LNCAP (cell line): ENCODE data around the gene TMCC3.

ENCODE experiments used
- TF ChIP-seq, protein P1 (sequence below): fragments of 450-650 bp; IDR thresholded peaks from 2 replicates; pipeline ENCODE4 v1.5.1; 2017; ENCODE audit warnings: mild to moderate bottlenecking

Gene TMCC3

DNA sequence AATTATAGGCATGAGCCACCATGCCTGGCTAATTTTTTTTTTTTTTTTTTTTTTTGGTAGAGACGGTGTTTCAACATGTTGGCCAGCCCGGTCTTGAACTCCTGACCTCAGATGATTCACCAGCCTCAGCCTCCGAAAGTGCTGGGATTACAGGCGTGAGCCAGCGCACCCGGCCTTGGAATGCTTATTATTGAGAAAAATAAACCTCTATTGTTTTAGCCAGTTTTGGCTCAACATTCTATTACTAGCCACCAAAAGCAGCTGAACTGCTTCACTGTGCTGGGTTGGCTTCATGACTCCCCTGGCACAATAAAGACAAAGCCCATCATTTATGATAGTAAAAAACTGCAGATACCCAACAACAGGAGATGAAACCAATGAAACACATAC lies 97.2 kb downstream of the TMCC3 start:
- TF ChIP-seq, protein P1, sequence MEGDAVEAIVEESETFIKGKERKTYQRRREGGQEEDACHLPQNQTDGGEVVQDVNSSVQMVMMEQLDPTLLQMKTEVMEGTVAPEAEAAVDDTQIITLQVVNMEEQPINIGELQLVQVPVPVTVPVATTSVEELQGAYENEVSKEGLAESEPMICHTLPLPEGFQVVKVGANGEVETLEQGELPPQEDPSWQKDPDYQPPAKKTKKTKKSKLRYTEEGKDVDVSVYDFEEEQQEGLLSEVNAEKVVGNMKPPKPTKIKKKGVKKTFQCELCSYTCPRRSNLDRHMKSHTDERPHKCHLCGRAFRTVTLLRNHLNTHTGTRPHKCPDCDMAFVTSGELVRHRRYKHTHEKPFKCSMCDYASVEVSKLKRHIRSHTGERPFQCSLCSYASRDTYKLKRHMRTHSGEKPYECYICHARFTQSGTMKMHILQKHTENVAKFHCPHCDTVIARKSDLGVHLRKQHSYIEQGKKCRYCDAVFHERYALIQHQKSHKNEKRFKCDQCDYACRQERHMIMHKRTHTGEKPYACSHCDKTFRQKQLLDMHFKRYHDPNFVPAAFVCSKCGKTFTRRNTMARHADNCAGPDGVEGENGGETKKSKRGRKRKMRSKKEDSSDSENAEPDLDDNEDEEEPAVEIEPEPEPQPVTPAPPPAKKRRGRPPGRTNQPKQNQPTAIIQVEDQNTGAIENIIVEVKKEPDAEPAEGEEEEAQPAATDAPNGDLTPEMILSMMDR: no peak

GRCh38 chr12:94551810-94552209 lies 98.5 kb downstream of the TMCC3 start:
- TF ChIP-seq, protein P1: no peak

DNA sequence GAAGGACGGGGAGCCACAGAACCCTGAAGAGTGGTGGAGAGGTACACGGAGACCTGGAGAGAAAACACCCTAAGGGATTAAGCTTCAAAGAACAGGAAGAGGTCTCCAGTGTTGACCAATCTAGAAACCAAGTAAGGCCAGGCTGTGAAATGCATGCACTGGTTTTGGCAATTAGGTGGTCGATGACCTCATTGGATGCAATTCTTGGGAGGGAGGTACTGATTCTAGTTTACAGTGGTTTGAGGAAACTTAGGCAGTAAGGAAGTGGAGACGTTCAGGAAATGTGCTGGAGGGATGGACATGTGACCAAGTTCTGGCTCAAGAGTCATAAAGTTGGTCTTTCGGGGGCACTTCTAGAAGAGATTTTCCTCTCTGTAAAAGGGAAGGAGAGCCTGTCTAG lies 99.4 kb downstream of the TMCC3 start:
- TF ChIP-seq, protein P1: no peak

GRCh38 chr12:94545935-94546771 lies 104.2 kb downstream of the TMCC3 start:
- TF ChIP-seq, protein P1: peak; percentile 80

DNA sequence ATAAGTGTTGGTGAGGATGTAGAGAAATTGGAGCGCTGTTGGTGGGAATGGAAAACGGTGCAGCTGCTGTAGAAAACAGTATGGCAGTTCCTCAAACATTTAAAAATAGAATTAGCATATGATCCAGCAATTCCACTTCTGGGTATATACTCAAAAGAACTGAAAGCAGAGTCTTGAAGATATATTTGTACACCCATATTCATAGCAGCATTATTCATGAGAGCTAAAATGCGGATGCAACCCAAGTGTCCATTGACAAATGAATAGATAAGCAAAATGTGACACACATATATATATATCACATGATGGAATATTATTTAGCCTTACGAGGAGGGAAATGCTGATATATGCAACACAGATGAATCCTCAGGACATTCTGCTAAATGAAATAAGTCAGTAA lies 106.0 kb downstream of the TMCC3 start:
- TF ChIP-seq, protein P1: no peak

DNA sequence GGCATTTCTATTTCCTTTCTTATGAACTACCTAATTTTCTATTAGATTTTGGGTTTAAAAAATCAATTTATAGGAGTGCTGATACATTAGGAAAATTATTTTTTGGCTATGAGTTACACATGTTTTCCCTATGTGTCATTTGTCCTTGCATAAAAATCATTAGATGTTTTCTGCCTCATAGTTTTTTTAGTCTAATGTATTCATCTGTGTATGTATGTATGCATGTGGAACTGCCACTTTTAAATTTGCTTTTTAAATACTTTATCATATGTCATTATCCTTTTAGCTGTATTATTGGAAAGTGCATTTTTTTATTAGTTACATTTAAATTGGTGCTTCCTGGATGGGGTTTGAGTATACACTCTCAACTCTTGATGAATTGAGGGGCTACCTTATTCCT lies 112.0 kb downstream of the TMCC3 start:
- TF ChIP-seq, protein P1: no peak

GRCh38 chr12:94536040-94536965 lies 114.1 kb downstream of the TMCC3 start:
- TF ChIP-seq, protein P1: no peak
